Pons (tissue), 1 donor: Measurements from ENCODE around the gene DIO3.

Source experiments
- DNase-seq: peaks from one replicate; pipeline ENCODE4 v3.0.0-alpha.2; 2016; ENCODE audit warnings: low spot score

DIO3 gene

GRCh38 chr14:101598571-101599233, 37.4 kb downstream of the DIO3 start:
- no peak for DNase-seq

GRCh38 chr14:101599234-101599885, 38.1 kb downstream of the DIO3 start:
- DNase-seq = no peak

- no peak for DNase-seq
Measured at GRCh38 chr14:101600336-101600890, 39.1 kb downstream of the DIO3 start.

- DNase-seq = no peak
Measured at GRCh38 chr14:101600891-101601605, 39.8 kb downstream of the DIO3 start.

GRCh38 chr14:101601606-101602465, 40.5 kb downstream of the DIO3 start:
- no peak for DNase-seq

GRCh38 chr14:101602466-101602840, 41.2 kb downstream of the DIO3 start:
- no peak for DNase-seq

- DNase-seq = no peak
Measured at GRCh38 chr14:101603096-101603495, 41.8 kb downstream of the DIO3 start.

- DNase-seq = no peak
Measured at GRCh38 chr14:101604228-101604934, 43.1 kb downstream of the DIO3 start.

GRCh38 chr14:101604935-101605780, 43.9 kb downstream of the DIO3 start:
- no peak for DNase-seq

GRCh38 chr14:101605836-101606235, 44.5 kb downstream of the DIO3 start:
- DNase-seq = no peak
